B cell (primary cell): Measurements from ENCODE around the gene VCX2. TPM values are rescaled to one million over a fixed set of nuclear protein-coding genes. Genes with fewer than 3 reads are reported as not detected.

ENCODE experiments used
- ATAC-seq: fragments of 200-7000 bp; cut with Tn5 transposase; one replicate; pipeline ENCODE4 v1.10.0; 2021; ENCODE audit warnings: low read depth, mild to moderate bottlenecking, moderate number of reproducible peaks, moderate library complexity
- CTCF ChIA-PET: fragments of 350-600 bp; sonication (Branson Sonifier 250); formaldehyde crosslinking; loops from one replicate; lab custom pipeline; 2021; ENCODE audit warnings: antibody characterized with exemption, inconsistent platforms; lab: Charles Lee
- POLR2A ChIA-PET: fragments of 350-600 bp; sonication (Branson Sonifier 250); formaldehyde crosslinking; loops from one replicate; lab custom pipeline; 2021; ENCODE audit warnings: antibody characterized with exemption; lab: Charles Lee
- DNase-seq: peaks from one replicate; pipeline ENCODE4 v3.0.0; 2013
- H2AFZ ChIP-seq: 2 replicates; pipeline ENCODE4 v1.6.1; 2012; ENCODE audit warnings: mild to moderate bottlenecking, low read depth, low read length; ENCODE audit not compliant: insufficient read depth, poor library complexity, severe bottlenecking
- H3K27ac ChIP-seq, 2 donors: 1 replicate in 1 of 2; 2 replicates in 1 of 2; pipeline ENCODE4 v1.5.1; 2012 to 2013; ENCODE audit warnings: low read length in 2 of 2, mild to moderate bottlenecking in 2 of 2, moderate library complexity in 1 of 2
- H3K27me3 ChIP-seq, 4 experiments: fragments of 200-600 bp in 1 of 4; sonication (generic) in 1 of 4; replicated peaks in 1 of 4; 1 replicate in 2 of 4; 2 replicates in 2 of 4; pipeline versions ENCODE4 v1.6.1 to v1.7.0; 2013 to 2016; ENCODE audit warnings: low read length in 3 of 4, mild to moderate bottlenecking in 2 of 4, mixed read lengths in 1 of 4, moderate library complexity in 1 of 4; ENCODE audit not compliant: insufficient read depth in 4 of 4, control insufficient read depth in 3 of 4; ENCODE audit errors: control extremely low read depth in 1 of 4
- H3K36me3 ChIP-seq, 2 experiments: replicated peaks in 1 of 2; 1 replicate in 1 of 2; 2 replicates in 1 of 2; pipeline versions ENCODE4 v1.6.1 to v1.7.1; 2013; ENCODE audit warnings: low read length in 1 of 2; ENCODE audit not compliant: insufficient read depth in 2 of 2, control insufficient read depth in 1 of 2; ENCODE audit errors: control extremely low read depth in 1 of 2, extremely low read depth in 1 of 2
- H3K4me1 ChIP-seq, 2 donors: fragments of 200-600 bp in 1 of 2; sonication (generic) in 1 of 2; 1 replicate in 1 of 2; 2 replicates in 1 of 2; pipeline versions ENCODE4 v1.5.1 to v1.6.1; 2013 to 2017; ENCODE audit warnings: low read length in 2 of 2; ENCODE audit not compliant: control insufficient read depth in 2 of 2, insufficient read depth in 2 of 2
- H3K4me2 ChIP-seq: replicated peaks from 2 replicates; pipeline ENCODE3; 2012; ENCODE audit warnings: mild to moderate bottlenecking, low read depth, low read length; ENCODE audit not compliant: poor library complexity, severe bottlenecking
- H3K4me3 ChIP-seq, 5 experiments: fragments of 200-600 bp in 1 of 5; sonication (generic) in 1 of 5; 1 replicate in 3 of 5; 2 replicates in 2 of 5; pipeline versions ENCODE4 v1.5.1 to v1.7.0; 2011 to 2016; ENCODE audit warnings: low read length in 4 of 5, mild to moderate bottlenecking in 4 of 5, low read depth in 2 of 5, control low read depth in 1 of 5, moderate library complexity in 1 of 5; ENCODE audit not compliant: insufficient read depth in 1 of 5; ENCODE audit errors: control extremely low read depth in 1 of 5, extremely low read depth in 1 of 5
- H3K79me2 ChIP-seq: fragments of 200-600 bp; sonication (generic); one replicate; pipeline ENCODE4 v1.6.0; 2016; ENCODE audit warnings: low read length; ENCODE audit not compliant: control insufficient read depth, insufficient read depth
- H3K9ac ChIP-seq: fragments of 200-600 bp; sonication (generic); 2 replicates; pipeline ENCODE4 v1.6.1; 2017; ENCODE audit warnings: mild to moderate bottlenecking, low read length, moderate library complexity
- H3K9me3 ChIP-seq, 3 donors: one replicate each; pipeline versions ENCODE4 v1.6.1 to v1.7.1; 2013; ENCODE audit warnings: low read length in 2 of 3; ENCODE audit not compliant: control insufficient read depth in 2 of 3, insufficient read depth in 1 of 3; ENCODE audit errors: control extremely low read depth in 1 of 3
- H4K20me1 ChIP-seq: 2 replicates; pipeline ENCODE4 v1.6.0; 2012; ENCODE audit warnings: mild to moderate bottlenecking, low read length; ENCODE audit not compliant: insufficient read depth, control insufficient read depth, poor library complexity, severe bottlenecking
- H3K27ac Mint-ChIP-seq: one replicate; pipeline ENCODE4 v1.8.0; 2021; ENCODE audit warnings: mixed read lengths
- H3K27me3 Mint-ChIP-seq: one replicate; pipeline ENCODE4 v1.8.0; 2021; ENCODE audit warnings: mixed read lengths
- H3K4me1 Mint-ChIP-seq: one replicate; pipeline ENCODE4 v1.8.0; 2021; ENCODE audit warnings: mixed read lengths
- H3K4me3 Mint-ChIP-seq: one replicate; pipeline ENCODE4 v1.8.0; 2021; ENCODE audit warnings: mixed read lengths
- H3K9me3 Mint-ChIP-seq: one replicate; pipeline ENCODE4 v1.8.0; 2022; ENCODE audit warnings: mixed read lengths; ENCODE audit not compliant: insufficient read depth
- EZH2 ChIP-seq: IDR thresholded peaks from 2 replicates; pipeline ENCODE4 v1.6.1; 2012; ENCODE audit warnings: borderline replicate concordance, low read depth, mild to moderate bottlenecking, moderate library complexity, low read length; ENCODE audit not compliant: insufficient read depth, poor library complexity, severe bottlenecking
- WGBS: methylation state at CpG from one replicate; pipeline ENCODE4 v1.1.5; 2013; ENCODE audit warnings: missing lambda C conversion rate; ENCODE audit not compliant: insufficient coverage; 5-methylcytosine and 5-hydroxymethylcytosine counted together
- intact Hi-C: fragments of 100-400 bp; cut with micrococcal nuclease; formaldehyde crosslinking; loops from one replicate; pipeline ENCODE4 v1.10.0; 2022
- polyA plus RNA-seq: library from polyadenylated mRNA; depleted of rRNA; stranded (reverse); fragments of >200 nt; gene quantifications from 2 replicates; pipeline ENCODE4 v1.2.3, GENCODE V29; 2012
- total RNA-seq, 2 donors: library from RNA; stranded (reverse); fragments of 120-200 nt in 1 of 2; gene quantifications; 1 replicate in 1 of 2; 2 replicates in 1 of 2; pipeline versions ENCODE4 v1.2.3 to v1.2.4, GENCODE V29; 2013 to 2022
- TF ChIP-seq, protein P1 (sequence below): fragments of 200-600 bp; IDR thresholded peaks from one replicate; pipeline ENCODE4 v1.8.0; 2022; ENCODE audit warnings: antibody characterized with exemption, mild to moderate bottlenecking

The VCX2 gene
- total and polyA plus RNA-seq, 2 donors (not counting 1 experiment from before 2014, with no cell fraction given) = not detected

DNA sequence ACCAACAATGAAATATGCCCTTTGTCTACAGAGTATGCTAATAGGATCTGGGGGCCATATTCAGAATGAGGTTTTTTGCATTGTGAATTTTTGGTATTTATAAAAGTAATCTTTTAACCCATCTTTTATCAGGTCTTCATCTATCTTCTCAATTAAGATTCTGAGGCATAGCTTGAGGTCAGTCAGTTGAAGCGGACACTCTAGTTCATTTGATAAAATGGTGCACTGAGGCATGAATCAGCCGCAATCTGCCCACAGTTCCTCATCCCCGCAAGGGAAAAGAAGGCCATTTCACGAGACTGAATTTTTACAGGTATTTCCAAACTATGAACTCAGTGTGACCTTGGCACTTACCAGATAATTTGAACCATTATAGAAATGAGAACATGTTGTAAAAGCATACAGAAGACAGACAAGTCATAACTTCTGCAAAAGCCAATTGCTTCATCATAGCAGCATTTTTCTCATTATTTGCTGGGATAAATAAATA is 19.3 kb upstream of the VCX2 start:
- WGBS = no CpG with 5 or more reads among the region's 4 CpGs
- H3K9me3 Mint-ChIP-seq = no peaks in the 10 kb centered on the region
- POLR2A ChIA-PET = no interaction called here
- no peak overlapping the region for H2AFZ ChIP-seq
- no peaks in the 10 kb centered on the region for H3K4me1 ChIP-seq
- CTCF ChIA-PET = no interaction called here
- no peak overlapping the region for H3K4me3 ChIP-seq
- H3K9me3 ChIP-seq = no peaks in the 10 kb centered on the region
- no peaks in the 10 kb centered on the region for H4K20me1 ChIP-seq
- no peak overlapping the region for H3K4me2 ChIP-seq
- no peak overlapping the region for H3K27ac Mint-ChIP-seq
- DNase-seq (no peak), ATAC-seq (no peak)
- TF ChIP-seq, protein P1, sequence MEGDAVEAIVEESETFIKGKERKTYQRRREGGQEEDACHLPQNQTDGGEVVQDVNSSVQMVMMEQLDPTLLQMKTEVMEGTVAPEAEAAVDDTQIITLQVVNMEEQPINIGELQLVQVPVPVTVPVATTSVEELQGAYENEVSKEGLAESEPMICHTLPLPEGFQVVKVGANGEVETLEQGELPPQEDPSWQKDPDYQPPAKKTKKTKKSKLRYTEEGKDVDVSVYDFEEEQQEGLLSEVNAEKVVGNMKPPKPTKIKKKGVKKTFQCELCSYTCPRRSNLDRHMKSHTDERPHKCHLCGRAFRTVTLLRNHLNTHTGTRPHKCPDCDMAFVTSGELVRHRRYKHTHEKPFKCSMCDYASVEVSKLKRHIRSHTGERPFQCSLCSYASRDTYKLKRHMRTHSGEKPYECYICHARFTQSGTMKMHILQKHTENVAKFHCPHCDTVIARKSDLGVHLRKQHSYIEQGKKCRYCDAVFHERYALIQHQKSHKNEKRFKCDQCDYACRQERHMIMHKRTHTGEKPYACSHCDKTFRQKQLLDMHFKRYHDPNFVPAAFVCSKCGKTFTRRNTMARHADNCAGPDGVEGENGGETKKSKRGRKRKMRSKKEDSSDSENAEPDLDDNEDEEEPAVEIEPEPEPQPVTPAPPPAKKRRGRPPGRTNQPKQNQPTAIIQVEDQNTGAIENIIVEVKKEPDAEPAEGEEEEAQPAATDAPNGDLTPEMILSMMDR = no peak
- no peak for TF ChIP-seq EZH2
- intact Hi-C loops = no loop called here
- H3K9ac ChIP-seq = no peak overlapping the region
- H3K79me2 ChIP-seq = no peaks in the 10 kb centered on the region
- H3K4me1 Mint-ChIP-seq = no peaks in the 10 kb centered on the region
- no peaks in the 10 kb centered on the region for H3K27me3 ChIP-seq
- no peaks in the 10 kb centered on the region for H3K36me3 ChIP-seq
- H3K4me3 Mint-ChIP-seq = no peak overlapping the region
- no peak overlapping the region for H3K27ac ChIP-seq
- no peaks in the 10 kb centered on the region for H3K27me3 Mint-ChIP-seq

DNA sequence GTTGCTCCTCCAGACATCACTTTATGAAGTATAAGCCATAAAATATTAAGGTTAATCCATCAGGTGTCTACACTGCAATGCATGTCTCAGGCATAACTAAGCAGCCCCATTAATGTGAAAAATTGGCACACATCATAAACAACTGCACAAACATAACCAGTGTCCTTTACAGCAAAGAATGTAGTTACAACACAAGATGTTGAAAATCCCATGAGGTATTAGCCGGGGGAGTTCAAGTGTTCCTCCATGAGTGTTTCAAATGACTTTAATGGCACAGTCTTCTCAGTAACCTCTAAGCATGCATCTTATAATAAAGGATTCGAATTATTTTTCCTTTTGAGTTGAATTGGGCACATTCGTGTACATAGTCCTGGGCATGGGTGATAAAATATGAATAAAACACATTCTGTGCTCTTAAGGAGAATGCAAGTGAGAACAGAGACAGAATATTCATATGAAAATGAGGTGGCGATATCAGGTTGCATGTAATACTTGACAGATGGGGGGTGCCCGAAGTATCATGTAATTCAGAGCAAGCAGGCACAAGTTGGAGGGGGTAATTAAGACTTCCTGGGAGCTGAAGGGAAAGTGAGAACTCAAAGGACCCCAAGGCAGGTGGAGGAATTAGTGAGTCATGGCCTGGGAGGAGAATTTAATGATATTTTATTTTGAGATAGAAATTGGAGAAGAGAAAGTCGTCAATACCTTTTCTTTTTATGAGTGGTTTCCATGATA is 18.2 kb upstream of the VCX2 start:
- intact Hi-C loops = no loop called here
- H3K9me3 Mint-ChIP-seq = no peaks in the 10 kb centered on the region
- H3K27ac Mint-ChIP-seq = no peak overlapping the region
- no peaks in the 10 kb centered on the region for H3K4me1 Mint-ChIP-seq
- ChIA-PET POLR2A (no interaction called here), CTCF (no interaction called here)
- Histone ChIP-seq H2AFZ (no peak overlapping the region), H3K4me1 (no peaks in the 10 kb centered on the region), H3K9me3 (no peaks in the 10 kb centered on the region), H3K79me2 (no peaks in the 10 kb centered on the region), H3K36me3 (no peaks in the 10 kb centered on the region), H3K4me3 (no peak overlapping the region), H3K4me2 (no peak overlapping the region), H3K27ac (no peak overlapping the region), H4K20me1 (no peaks in the 10 kb centered on the region), H3K27me3 (no peaks in the 10 kb centered on the region), H3K9ac (no peak overlapping the region)
- no peak overlapping the region for H3K4me3 Mint-ChIP-seq
- no peak for DNase-seq
- 90% methylated on average over 2 of the region's 6 CpGs for WGBS
- no peak for ATAC-seq
- TF ChIP-seq, protein P1 = no peak
- no peak for TF ChIP-seq EZH2
- no peaks in the 10 kb centered on the region for H3K27me3 Mint-ChIP-seq
